ENCODE measurements around the gene RYR3. TPM values are rescaled to one million over a fixed set of nuclear protein-coding genes. Genes with fewer than 3 reads are reported as not detected.

RYR3 gene
- total and polyA plus RNA-seq, 2 of the 13 experiments (the other 11 are each of a cell fraction or from before 2014, with no cell fraction given): not detected

DNA sequence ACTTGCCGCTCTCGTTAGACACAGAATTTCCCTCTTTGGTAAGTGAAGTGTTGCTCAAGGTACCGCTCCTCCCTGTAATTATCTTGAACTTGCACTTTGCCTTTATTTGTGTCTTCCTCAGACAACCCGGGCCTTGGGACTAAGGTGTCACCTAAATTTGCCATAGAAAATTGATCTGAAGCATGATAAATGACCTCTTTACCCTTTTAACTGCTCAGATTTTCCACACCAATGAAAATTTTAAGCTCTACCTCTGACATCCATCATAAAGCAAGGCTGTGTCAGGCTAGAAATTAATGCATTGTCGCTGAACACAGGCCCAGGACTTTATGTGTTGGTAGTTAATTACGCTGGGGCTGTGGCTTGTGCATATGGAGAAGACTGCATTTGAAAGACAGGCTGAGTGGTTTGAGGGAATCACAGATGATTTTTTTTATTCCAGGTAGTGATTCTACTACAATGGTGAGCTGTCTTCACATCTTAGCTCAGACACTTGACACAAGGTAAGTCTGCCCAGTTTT, 458.0 kb downstream of the RYR3 start (continued):
- TF ChIP-seq SOX5 (CRISPR knock-in tag; IDR thresholded peaks at IDR 0.05; ENCODE audit: borderline replicate concordance) (no peak), ZFP82 (CRISPR knock-in tag; IDR thresholded peaks at IDR 0.05; ENCODE audit: borderline replicate concordance) (no peak), ATAD3A (CRISPR knock-in tag; IDR thresholded peaks at IDR 0.05) (no peak), CBX1 (IDR thresholded peaks at IDR 0.05; ENCODE audit: low read depth) (no peak), YEATS2 (CRISPR knock-in tag; IDR thresholded peaks at IDR 0.05; ENCODE audit: borderline replicate concordance) (no peak), ZNF251 (CRISPR knock-in tag; IDR thresholded peaks at IDR 0.05) (no peak), SALL1 (CRISPR knock-in tag; IDR thresholded peaks at IDR 0.05) (no peak), RFXAP (CRISPR knock-in tag; IDR thresholded peaks at IDR 0.05; ENCODE audit: borderline replicate concordance) (no peak), SIN3B (IDR thresholded peaks at IDR 0.05; ENCODE audit: low read length) (no peak), MLLT10 (CRISPR knock-in tag; IDR thresholded peaks at IDR 0.05) (no peak), ZNF512B (CRISPR knock-in tag; IDR thresholded peaks at IDR 0.05; ENCODE audit: borderline replicate concordance) (no peak)
- TF ChIP-seq, protein P1, sequence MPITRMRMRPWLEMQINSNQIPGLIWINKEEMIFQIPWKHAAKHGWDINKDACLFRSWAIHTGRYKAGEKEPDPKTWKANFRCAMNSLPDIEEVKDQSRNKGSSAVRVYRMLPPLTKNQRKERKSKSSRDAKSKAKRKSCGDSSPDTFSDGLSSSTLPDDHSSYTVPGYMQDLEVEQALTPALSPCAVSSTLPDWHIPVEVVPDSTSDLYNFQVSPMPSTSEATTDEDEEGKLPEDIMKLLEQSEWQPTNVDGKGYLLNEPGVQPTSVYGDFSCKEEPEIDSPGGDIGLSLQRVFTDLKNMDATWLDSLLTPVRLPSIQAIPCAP (CRISPR knock-in tag; IDR thresholded peaks at IDR 0.05; ENCODE audit: low read depth): no peak

Data from HepG2 (cell line).